ENCODE results near the gene IRAK4.

- no peak for TF ChIP-seq CTCF (IDR thresholded peaks at IDR 0.05; ENCODE audit: borderline replicate concordance, extremely low read depth, low read length, poor library complexity, severe bottlenecking)
- TF ChIP-seq EZH2 (IDR thresholded peaks at IDR 0.05; ENCODE audit: borderline replicate concordance, low read depth, low read length, severe bottlenecking) = no peak
Observed at GRCh38 chr12:43740511-43741100, 18.1 kb upstream of the IRAK4 start.

All from DND-41 (cell line).